Endothelial cell of umbilical vein (primary cell): ENCODE results near the gene SSRP1. TPM values are rescaled to one million over a fixed set of nuclear protein-coding genes. Genes with fewer than 3 reads are reported as not detected.

Source experiments
- BruUV-seq: library from RNA; stranded (reverse); fragments of 400-500 nt; replicated peaks from 2 replicates; lab custom pipeline; 2021; lab: Mats Ljungman, UMichigan
- CTCF ChIA-PET: fragments of 300-600, 350-600 bp; sonication (Branson Sonifier 250); formaldehyde crosslinking; loops from one replicate; lab custom pipeline; 2021; ENCODE audit warnings: antibody characterized with exemption, inconsistent platforms; lab: Charles Lee
- POLR2A ChIA-PET: fragments of 300-600, 350-600 bp; sonication (Branson Sonifier 250); formaldehyde crosslinking; loops from one replicate; lab custom pipeline; 2021; ENCODE audit warnings: antibody characterized with exemption, inconsistent platforms; lab: Charles Lee
- DNase-seq: peaks from one replicate; pipeline ENCODE4 v3.0.0-alpha.2; 2011; ENCODE audit warnings: low read depth, low spot score
- FAIRE-seq: peaks from 2 replicates; lab custom pipeline; 2011; peaks lifted over from hg19 to GRCh38; lab: Jason Lieb, UNC
- H2AFZ ChIP-seq: 2 replicates; pipeline ENCODE4 v1.6.0; 2012; ENCODE audit warnings: low read depth, low read length, control low read depth, inconsistent platforms
- H3K27ac ChIP-seq: 2 replicates; pipeline ENCODE4 v1.5.1; 2011; ENCODE audit warnings: low read depth, mild to moderate bottlenecking, control low read depth, low read length, moderate library complexity; ENCODE audit not compliant: insufficient read depth
- H3K27me3 ChIP-seq, 2 experiments: 2 replicates each; pipeline versions ENCODE4 v1.6.0 to v1.6.1; 2011; ENCODE audit warnings: low read length in 2 of 2, mixed read lengths in 1 of 2; ENCODE audit not compliant: control insufficient read depth in 2 of 2, insufficient read depth in 2 of 2
- H3K36me3 ChIP-seq, 2 experiments: 2 replicates in 1 of 2; 3 replicates in 1 of 2; pipeline ENCODE4 v1.5.1; 2011; ENCODE audit warnings: low read length in 2 of 2, mild to moderate bottlenecking in 1 of 2, moderate library complexity in 1 of 2; ENCODE audit not compliant: control insufficient read depth in 2 of 2, insufficient read depth in 2 of 2; ENCODE audit errors: extremely low read depth in 1 of 2
- H3K4me1 ChIP-seq: 3 replicates; pipeline ENCODE4 v1.5.1; 2011; ENCODE audit warnings: mild to moderate bottlenecking, low read length; ENCODE audit not compliant: control insufficient read depth, insufficient read depth; ENCODE audit errors: extremely low read depth
- H3K4me2 ChIP-seq: 2 replicates; pipeline ENCODE4 v1.6.1; 2011; ENCODE audit warnings: low read length, control low read depth, mixed read lengths; ENCODE audit not compliant: insufficient read depth
- H3K4me3 ChIP-seq, 3 experiments: fragments of 200-600 bp in 1 of 3; sonication (generic), shearing (Covaris generic) in 1 of 3; replicated peaks in 1 of 3; 2 replicates each; pipeline ENCODE4 v1.5.1; 2011 to 2016; ENCODE audit warnings: control low read depth in 3 of 3, low read length in 3 of 3, mild to moderate bottlenecking in 2 of 3, inconsistent platforms in 1 of 3, low read depth in 1 of 3, moderate library complexity in 1 of 3; ENCODE audit not compliant: insufficient read depth in 1 of 3
- H3K79me2 ChIP-seq: 2 replicates; pipeline ENCODE4 v1.6.0; 2012; ENCODE audit warnings: low read length, inconsistent platforms; ENCODE audit not compliant: control insufficient read depth, insufficient read depth
- H3K9ac ChIP-seq: replicated peaks from 2 replicates; pipeline ENCODE3; 2011; ENCODE audit warnings: low read length, control low read depth; ENCODE audit not compliant: insufficient read depth; ENCODE audit errors: extremely low read depth
- H3K9me1 ChIP-seq: replicated peaks from 3 replicates; pipeline ENCODE4 v1.6.0; 2011; ENCODE audit warnings: mild to moderate bottlenecking, low read length; ENCODE audit not compliant: control insufficient read depth, insufficient read depth; ENCODE audit errors: extremely low read depth
- H3K9me3 ChIP-seq: replicated peaks from 2 replicates; pipeline ENCODE4 v1.5.1; 2012; ENCODE audit warnings: low read length, inconsistent platforms; ENCODE audit not compliant: control insufficient read depth, insufficient read depth
- H4K20me1 ChIP-seq: replicated peaks from 2 replicates; pipeline ENCODE3; 2011; ENCODE audit warnings: mild to moderate bottlenecking, low read length; ENCODE audit not compliant: control insufficient read depth, insufficient read depth; ENCODE audit errors: extremely low read depth
- CTCF ChIP-seq, 2 donors: IDR thresholded peaks; 1 replicate in 1 of 2; 2 replicates in 1 of 2; pipeline ENCODE4 v1.5.1; 2011; ENCODE audit warnings: low read length in 2 of 2, mild to moderate bottlenecking in 2 of 2, moderate library complexity in 2 of 2, control low read depth in 1 of 2, inconsistent platforms in 1 of 2, low read depth in 1 of 2; ENCODE audit not compliant: insufficient read depth in 1 of 2; ENCODE audit errors: extremely low read depth in 1 of 2
- EZH2 ChIP-seq: IDR thresholded peaks from 2 replicates; pipeline ENCODE4 v1.6.1; 2012; ENCODE audit warnings: borderline replicate concordance, low read depth, mild to moderate bottlenecking, moderate library complexity, low read length, inconsistent platforms; ENCODE audit not compliant: severe bottlenecking
- FOS ChIP-seq: IDR thresholded peaks from 2 replicates; pipeline ENCODE4 v1.6.1; 2011; ENCODE audit warnings: mild to moderate bottlenecking, low read length, moderate library complexity, borderline replicate concordance; ENCODE audit not compliant: insufficient read depth
- GATA2 ChIP-seq: IDR thresholded peaks from 2 replicates; pipeline ENCODE4 v1.7.0; 2011; ENCODE audit warnings: low read depth, mild to moderate bottlenecking, moderate library complexity, mixed read lengths, low read length; ENCODE audit not compliant: insufficient read length, insufficient read depth
- JUN ChIP-seq: IDR thresholded peaks from 2 replicates; pipeline ENCODE4 v1.6.1; 2011; ENCODE audit warnings: borderline replicate concordance, low read depth; ENCODE audit not compliant: insufficient read length, insufficient read depth
- MAX ChIP-seq: IDR thresholded peaks from 2 replicates; pipeline ENCODE4 v1.6.1; 2011; ENCODE audit not compliant: insufficient read depth, insufficient read length
- MYC ChIP-seq: IDR thresholded peaks from one replicate; pipeline ENCODE4 v1.6.1; 2011; ENCODE audit warnings: mild to moderate bottlenecking, low read depth, low read length
- POLR2A ChIP-seq: IDR thresholded peaks from 2 replicates; pipeline ENCODE4 v1.6.1; 2012; ENCODE audit warnings: low read depth, mild to moderate bottlenecking, control low read depth, low read length
- POLR2AphosphoS5 ChIP-seq: IDR thresholded peaks from 2 replicates; pipeline ENCODE4 v1.6.1; 2012; ENCODE audit warnings: low read depth, mild to moderate bottlenecking, control low read depth, low read length, moderate library complexity; ENCODE audit not compliant: insufficient read depth
- dilution Hi-C: fragments of 300-500 bp; cut with MboI; formaldehyde crosslinking; loops from one replicate; pipeline ENCODE4 v1.15.0; 2019; ENCODE audit warnings: low sequenced_read_pairs; ENCODE audit not compliant: extremely low pct_ligation_motif_present
- intact Hi-C: fragments of 100-400 bp; cut with micrococcal nuclease; formaldehyde crosslinking; loops from one replicate; pipeline ENCODE4 v1.10.0; 2022
- polyA plus RNA-seq, 4 experiments: library from polyadenylated mRNA; depleted of rRNA in 3 of 4; stranded (reverse) in 3 of 4; unstranded in 1 of 4; fragments of >200 nt; gene quantifications; 2 replicates each; pipeline versions ENCODE4 v1.2.1 to v1.2.3, GENCODE V29; 2011 to 2012; ENCODE audit warnings: missing spikeins in 1 of 4
- total RNA-seq: library from RNA; stranded (reverse); gene quantifications from 2 replicates; pipeline ENCODE4 v1.2.3, GENCODE V29; 2021

The SSRP1 gene
- total and polyA plus RNA-seq, 2 donors (not counting 3 experiments of a cell fraction or from before 2014, with no cell fraction given) = 130 to 146 TPM

GRCh38 chr11:57353446-57353845 lies 17.8 kb upstream of the SSRP1 start:
- Histone ChIP-seq H3K4me1 (no peaks in the 10 kb centered on the region), H3K79me2 (no peaks in the 10 kb centered on the region), H3K9me3 (no peaks in the 10 kb centered on the region), H3K27ac (no peak overlapping the region), H3K9me1 (no peaks in the 10 kb centered on the region), H3K36me3 (no peaks in the 10 kb centered on the region), H3K9ac (no peak overlapping the region), H3K27me3 (peaks cover 0 to 3% of the 10 kb centered on the region in 2 experiments), H4K20me1 (no peaks in the 10 kb centered on the region), H3K4me2 (no peak overlapping the region), H2AFZ (no peak overlapping the region), H3K4me3 (no peak overlapping the region)
- ChIA-PET POLR2A (no interaction called here), CTCF (interaction anchor here (0.6 to 2.0 kb wide), 3 partner anchors 10 to 104 kb away, joined by 3 to 12 read pairs (median 4); no protein-coding TSS in a partner anchor)
- BruUV-seq = no TSS peak
- dilution Hi-C loops = no loop called here
- TF ChIP-seq GATA2 (no peak), EZH2 (no peak), POLR2A (no peak), JUN (no peak), CTCF (IDR thresholded peaks at IDR 0.05; ENCODE audit: extremely low read depth in 1 of 2, insufficient read depth in 1 of 2, low read depth in 1 of 2, low read length in 2 of 2) (no peak), FOS (no peak), MAX (no peak), POLR2AphosphoS5 (no peak), MYC (no peak)
- intact Hi-C loops = no loop called here
- FAIRE-seq = no peak
- DNase-seq = no peak
